Type B pancreatic cell (in vitro differentiated cells): ENCODE results near the gene COPA. TPM values are rescaled to one million over a fixed set of nuclear protein-coding genes. Genes with fewer than 3 reads are reported as not detected.

Source experiments
- DNase-seq: peaks from one replicate; pipeline ENCODE4 v3.0.0; 2021; ENCODE audit warnings: mixed read lengths; ENCODE audit not compliant: unreplicated experiment; ENCODE audit errors: extremely low spot score
- H3K27ac Mint-ChIP-seq: 2 replicates; pipeline ENCODE4 v1.8.0; 2021; ENCODE audit warnings: mild to moderate bottlenecking, mixed read lengths
- H3K27me3 Mint-ChIP-seq: 2 replicates; pipeline ENCODE4 v1.8.0; 2021; ENCODE audit warnings: mixed read lengths
- H3K36me3 Mint-ChIP-seq: 2 replicates; pipeline ENCODE4 v1.8.0; 2021; ENCODE audit warnings: mixed read lengths
- H3K4me1 Mint-ChIP-seq: one replicate; pipeline ENCODE4 v1.8.0; 2021; ENCODE audit warnings: mixed read lengths; ENCODE audit not compliant: unreplicated experiment
- H3K4me3 Mint-ChIP-seq: 2 replicates; pipeline ENCODE4 v1.8.0; 2021; ENCODE audit warnings: mild to moderate bottlenecking, mixed read lengths
- H3K9me3 Mint-ChIP-seq: 2 replicates; pipeline ENCODE4 v1.8.0; 2021; ENCODE audit warnings: mixed read lengths
- CTCF ChIP-seq: fragments of 200-600 bp; sonication (generic); conservative IDR thresholded peaks from 2 replicates; pipeline ENCODE4 v1.5.0; 2021; ENCODE audit warnings: antibody characterized with exemption, mild to moderate bottlenecking
- total RNA-seq: library from RNA; stranded (reverse); gene quantifications from 2 replicates; pipeline ENCODE4 v1.2.1, GENCODE V29; 2021; ENCODE audit warnings: low replicate concordance

COPA gene
- total RNA-seq, 1 donor from 2014 or later: 174 TPM

- Mint-ChIP-seq H3K36me3 (peaks cover 8% of the 10 kb centered on the region), H3K4me1 (no peaks in the 10 kb centered on the region), H3K27ac (no peak overlapping the region), H3K27me3 (no peaks in the 10 kb centered on the region), H3K9me3 (no peaks in the 10 kb centered on the region), H3K4me3 (no peak overlapping the region)
- DNase-seq: no peak
- no peak for TF ChIP-seq CTCF
Measured at GRCh38 chr1:160277330-160277729, 65.7 kb downstream of the COPA start.

- DNase-seq: no peak
- TF ChIP-seq CTCF: no peak
- Mint-ChIP-seq H3K4me3 (no peak overlapping the region), H3K4me1 (no peaks in the 10 kb centered on the region), H3K36me3 (peaks cover under 1% of the 10 kb centered on the region), H3K27me3 (peaks cover 9% of the 10 kb centered on the region), H3K9me3 (no peaks in the 10 kb centered on the region), H3K27ac (no peak overlapping the region)
Measured at GRCh38 chr1:160271025-160271424, 72.0 kb downstream of the COPA start.

- no peak overlapping the region for H3K4me3 Mint-ChIP-seq
- H3K27me3 Mint-ChIP-seq: peaks cover 16% of the 10 kb centered on the region
- DNase-seq: no peak
- H3K27ac Mint-ChIP-seq: no peak overlapping the region
- no peak for TF ChIP-seq CTCF
- H3K9me3 Mint-ChIP-seq: no peaks in the 10 kb centered on the region
- H3K4me1 Mint-ChIP-seq: no peaks in the 10 kb centered on the region
- H3K36me3 Mint-ChIP-seq: no peaks in the 10 kb centered on the region
Measured at GRCh38 chr1:160267284-160267991, 75.6 kb downstream of the COPA start.

GRCh38 chr1:160264795-160265307 is 78.2 kb downstream of the COPA start:
- H3K4me1 Mint-ChIP-seq: peaks cover 8% of the 10 kb centered on the region

More at GRCh38 chr1:160264795-160265307, 78.2 kb downstream of the COPA start:
- DNase-seq: no peak
- Mint-ChIP-seq H3K9me3 (no peaks in the 10 kb centered on the region), H3K27me3 (peaks cover 16% of the 10 kb centered on the region), H3K36me3 (no peaks in the 10 kb centered on the region), H3K4me3 (no peak overlapping the region), H3K27ac (no peak overlapping the region)
- no peak for TF ChIP-seq CTCF
